Keratinocyte (primary cell): ENCODE results near the gene GPX7. TPM values are rescaled to one million over a fixed set of nuclear protein-coding genes. Genes with fewer than 3 reads are reported as not detected.

ENCODE experiments used
- DNase-seq: peaks from one replicate; pipeline ENCODE4 v3.0.0-alpha.2; 2011; ENCODE audit warnings: low read depth, missing footprints, low spot score
- FAIRE-seq: peaks from 2 replicates; lab custom pipeline; 2011; peaks lifted over from hg19 to GRCh38; lab: Jason Lieb, UNC
- H2AFZ ChIP-seq: 2 replicates; pipeline ENCODE4 v1.6.0; 2012; ENCODE audit warnings: low read length, control low read depth, inconsistent platforms; ENCODE audit not compliant: control insufficient read depth
- H3K27ac ChIP-seq: 2 replicates; pipeline ENCODE4 v1.5.1; 2011; ENCODE audit warnings: low read length; ENCODE audit not compliant: control insufficient read depth, insufficient read depth
- H3K27me3 ChIP-seq: 3 replicates; pipeline ENCODE4 v1.6.0; 2011; ENCODE audit warnings: low read length; ENCODE audit not compliant: control insufficient read depth, insufficient read depth; ENCODE audit errors: extremely low read depth
- H3K36me3 ChIP-seq, 2 experiments: 2 replicates in 1 of 2; 3 replicates in 1 of 2; pipeline ENCODE4 v1.5.1; 2011; ENCODE audit warnings: low read length in 2 of 2, mild to moderate bottlenecking in 1 of 2; ENCODE audit not compliant: control insufficient read depth in 2 of 2, insufficient read depth in 2 of 2; ENCODE audit errors: extremely low read depth in 1 of 2
- H3K4me1 ChIP-seq: 3 replicates; pipeline ENCODE4 v1.5.1; 2011; ENCODE audit warnings: low read length; ENCODE audit not compliant: control insufficient read depth, insufficient read depth; ENCODE audit errors: extremely low read depth
- H3K4me2 ChIP-seq: 3 replicates; pipeline ENCODE4 v1.6.0; 2011; ENCODE audit warnings: low read depth, low read length; ENCODE audit not compliant: control insufficient read depth, insufficient read depth; ENCODE audit errors: extremely low read depth
- H3K4me3 ChIP-seq, 3 experiments: fragments of 200-600 bp in 1 of 3; sonication (generic) in 1 of 3; 2 replicates in 2 of 3; 3 replicates in 1 of 3; pipeline ENCODE4 v1.5.1; 2011 to 2016; ENCODE audit warnings: low read length in 3 of 3, mild to moderate bottlenecking in 3 of 3, control low read depth in 2 of 3, inconsistent platforms in 1 of 3, low read depth in 1 of 3, mixed read lengths in 1 of 3, mixed run types in 1 of 3, moderate library complexity in 1 of 3; ENCODE audit not compliant: control insufficient read depth in 2 of 3, insufficient read depth in 2 of 3; ENCODE audit errors: extremely low read depth in 1 of 3
- H3K79me2 ChIP-seq: 2 replicates; pipeline ENCODE4 v1.6.0; 2012; ENCODE audit warnings: low read length; ENCODE audit not compliant: control insufficient read depth, insufficient read depth
- H3K9ac ChIP-seq: 3 replicates; pipeline ENCODE4 v1.6.0; 2011; ENCODE audit warnings: low read length; ENCODE audit not compliant: control insufficient read depth, insufficient read depth; ENCODE audit errors: extremely low read depth
- H3K9me1 ChIP-seq: 3 replicates; pipeline ENCODE4 v1.6.0; 2011; ENCODE audit warnings: low read length; ENCODE audit not compliant: control insufficient read depth, insufficient read depth; ENCODE audit errors: extremely low read depth
- H3K9me3 ChIP-seq: 2 replicates; pipeline ENCODE4 v1.5.1; 2012; ENCODE audit warnings: low read depth, low read length; ENCODE audit not compliant: control insufficient read depth
- H4K20me1 ChIP-seq: 3 replicates; pipeline ENCODE4 v1.6.0; 2011; ENCODE audit warnings: low read length; ENCODE audit not compliant: control insufficient read depth, insufficient read depth; ENCODE audit errors: extremely low read depth
- CTCF ChIP-seq, 3 experiments: IDR thresholded peaks in 1 of 3; conservative IDR thresholded peaks in 1 of 3; optimal IDR thresholded peaks in 1 of 3; 2 replicates in 2 of 3; 3 replicates in 1 of 3; pipeline versions ENCODE3 to v1.5.1; 2011; ENCODE audit warnings: low read length in 3 of 3, mild to moderate bottlenecking in 3 of 3, moderate library complexity in 2 of 3, control low read depth in 1 of 3, inconsistent platforms in 1 of 3; ENCODE audit not compliant: insufficient read depth in 2 of 3; ENCODE audit errors: extremely low read depth in 1 of 3
- EZH2 ChIP-seq: IDR thresholded peaks from one replicate; pipeline ENCODE4 v1.6.1; 2012; ENCODE audit warnings: inconsistent platforms, mild to moderate bottlenecking, low read length, moderate library complexity
- dilution Hi-C: fragments of 300-500 bp; cut with MboI; formaldehyde crosslinking; loops from one replicate; pipeline ENCODE4 v1.7.0; 2020; ENCODE audit warnings: low sequenced_read_pairs; ENCODE audit not compliant: extremely low pct_ligation_motif_present
- polyA plus RNA-seq, 5 experiments: library from polyadenylated mRNA; depleted of rRNA in 3 of 5; stranded (reverse) in 3 of 5; stranded (forward) in 1 of 5; unstranded in 1 of 5; fragments of >200 nt; gene quantifications; 1 replicate in 1 of 5; 2 replicates in 3 of 5; 3 replicates in 1 of 5; pipeline versions ENCODE4 v1.2.1 to v1.2.3, GENCODE V29; 2011 to 2012; ENCODE audit warnings: missing spikeins in 2 of 5, low read depth in 1 of 5, low replicate concordance in 1 of 5

GPX7 gene
- polyA plus RNA-seq, 1 donor (not counting 4 experiments of a cell fraction or from before 2014, with no cell fraction given): 0.49 TPM

- H3K4me3 ChIP-seq: no peak overlapping the region
- no peaks in the 10 kb centered on the region for H3K36me3 ChIP-seq
- TF ChIP-seq CTCF (optimal IDR thresholded peaks at IDR 0.05 in 1 of 3, IDR thresholded peaks at IDR 0.05 in 1 of 3, conservative IDR thresholded peaks at IDR 0.05 in 1 of 3; ENCODE audit: extremely low read depth in 1 of 3, insufficient read depth in 2 of 3, low read length in 3 of 3) (no peak), EZH2 (no peak)
- no peak overlapping the region for H3K4me2 ChIP-seq
- peaks cover 4% of the 10 kb centered on the region for H3K27me3 ChIP-seq
- no peak overlapping the region for H2AFZ ChIP-seq
- DNase-seq (no peak), FAIRE-seq (no peak)
- no peaks in the 10 kb centered on the region for H3K4me1 ChIP-seq
- no peaks in the 10 kb centered on the region for H3K79me2 ChIP-seq
- H3K9me3 ChIP-seq: no peaks in the 10 kb centered on the region
- H3K9ac ChIP-seq: no peak overlapping the region
- no peak overlapping the region for H3K27ac ChIP-seq
- H3K9me1 ChIP-seq: no peaks in the 10 kb centered on the region
- H4K20me1 ChIP-seq: no peaks in the 10 kb centered on the region
- dilution Hi-C loops: no loop called here
Measured at GRCh38 chr1:52613636-52614373, 11.6 kb downstream of the GPX7 start.

DNA sequence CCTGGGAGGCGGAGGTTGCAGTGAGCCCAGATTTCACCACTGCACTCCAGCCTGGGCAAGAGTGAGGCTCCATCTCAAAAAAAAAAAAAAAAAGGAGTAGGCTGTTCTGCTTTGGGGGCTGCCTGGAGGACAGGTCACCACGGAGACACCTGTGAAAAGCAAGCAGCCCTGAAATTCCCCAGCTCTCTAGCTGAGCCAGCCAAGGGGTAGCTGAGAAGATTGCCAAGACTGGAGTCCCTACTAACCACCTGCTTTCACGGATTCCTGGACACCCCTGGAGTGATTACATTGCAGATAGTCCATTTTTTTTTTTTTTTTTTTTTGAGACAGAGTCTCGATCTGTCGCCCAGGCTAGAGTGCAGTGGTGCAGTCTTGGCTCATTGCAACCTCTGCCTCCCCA lies 12.5 kb downstream of the GPX7 start:
- no peak overlapping the region for H3K4me2 ChIP-seq
- H3K9ac ChIP-seq: no peak overlapping the region
- no peaks in the 10 kb centered on the region for H3K79me2 ChIP-seq
- H3K27me3 ChIP-seq: peaks cover 4% of the 10 kb centered on the region
- no peaks in the 10 kb centered on the region for H3K9me3 ChIP-seq
- H3K27ac ChIP-seq: no peak overlapping the region
- H3K9me1 ChIP-seq: no peaks in the 10 kb centered on the region
- no peak overlapping the region for H3K4me3 ChIP-seq
- no peak for DNase-seq
- TF ChIP-seq CTCF (optimal IDR thresholded peaks at IDR 0.05 in 1 of 3, IDR thresholded peaks at IDR 0.05 in 1 of 3, conservative IDR thresholded peaks at IDR 0.05 in 1 of 3; ENCODE audit: extremely low read depth in 1 of 3, insufficient read depth in 2 of 3, low read length in 3 of 3): no peak
- TF ChIP-seq EZH2: no peak
- H4K20me1 ChIP-seq: no peaks in the 10 kb centered on the region
- H3K4me1 ChIP-seq: no peaks in the 10 kb centered on the region
- H3K36me3 ChIP-seq: no peaks in the 10 kb centered on the region
- FAIRE-seq: no peak
- H2AFZ ChIP-seq: no peak overlapping the region
- dilution Hi-C loops: no loop called here
